Neural cell (in vitro differentiated cells): ENCODE measurements around the gene VEPH1. TPM values are rescaled to one million over a fixed set of nuclear protein-coding genes. Genes with fewer than 3 reads are reported as not detected.

ENCODE experiments used
- H2AFZ ChIP-seq: fragments of 200-600, 300-800 bp; sonication (generic), shearing (Covaris generic); 2 replicates; pipeline ENCODE4 v1.6.0; 2014; ENCODE audit warnings: low read depth, mild to moderate bottlenecking, antibody characterized with exemption, low read length, moderate library complexity
- H3F3A ChIP-seq: fragments of 200-600 bp; shearing (Covaris generic); 2 replicates; pipeline ENCODE4 v1.6.1; 2016; ENCODE audit warnings: mild to moderate bottlenecking, moderate library complexity, mixed read lengths, antibody characterized with exemption, low read length; ENCODE audit not compliant: insufficient read depth, poor library complexity, severe bottlenecking
- H3K27ac ChIP-seq: fragments of 200-600, 300-800 bp; sonication (generic), shearing (Covaris generic); 2 replicates; pipeline ENCODE4 v1.5.1; 2014; ENCODE audit warnings: mild to moderate bottlenecking, low read length, moderate library complexity
- H3K27me3 ChIP-seq: fragments of 300-800, 200-600 bp; sonication (generic), shearing (Covaris generic); 2 replicates; pipeline ENCODE4 v1.6.0; 2014; ENCODE audit warnings: mild to moderate bottlenecking, low read depth, low read length, moderate library complexity; ENCODE audit not compliant: insufficient read depth
- H3K36me3 ChIP-seq: fragments of 300-800, 200-600 bp; sonication (generic), shearing (Covaris generic); 2 replicates; pipeline ENCODE4 v1.5.1; 2014; ENCODE audit warnings: mild to moderate bottlenecking, antibody characterized with exemption, low read length, moderate library complexity; ENCODE audit not compliant: insufficient read depth
- H3K4me2 ChIP-seq: fragments of 300-800, 200-600 bp; sonication (generic), shearing (Covaris generic); 2 replicates; pipeline ENCODE4 v1.6.0; 2014; ENCODE audit warnings: mild to moderate bottlenecking, low read length
- H3K4me3 ChIP-seq: fragments of 300-800, 200-600 bp; sonication (generic), shearing (Covaris generic); 2 replicates; pipeline ENCODE4 v1.5.1; 2014; ENCODE audit warnings: mild to moderate bottlenecking, low read length, moderate library complexity
- H3K79me2 ChIP-seq: fragments of 200-600 bp; shearing (Covaris generic); replicated peaks from 2 replicates; pipeline ENCODE4 v1.6.0; 2014; ENCODE audit warnings: mild to moderate bottlenecking, low read length, moderate library complexity; ENCODE audit not compliant: insufficient read depth
- H3K9ac ChIP-seq: fragments of 300-800, 200-600 bp; sonication (generic), shearing (Covaris generic); 2 replicates; pipeline ENCODE4 v1.6.1; 2016; ENCODE audit warnings: mild to moderate bottlenecking, low read length, mixed read lengths
- H3K9me2 ChIP-seq: fragments of 200-600 bp; shearing (Covaris generic); 2 replicates; pipeline ENCODE4 v1.6.1; 2016; ENCODE audit warnings: mild to moderate bottlenecking, low read length, mixed read lengths; ENCODE audit not compliant: insufficient read depth
- H3K9me3 ChIP-seq: fragments of 200-600, 300-800 bp; sonication (generic), shearing (Covaris generic); 2 replicates; pipeline ENCODE4 v1.6.1; 2016; ENCODE audit warnings: mild to moderate bottlenecking, mixed run types, low read length, moderate library complexity, mixed read lengths
- H4K20me1 ChIP-seq: fragments of 200-600 bp; shearing (Covaris generic); 2 replicates; pipeline ENCODE4 v1.6.1; 2016; ENCODE audit warnings: mild to moderate bottlenecking, mixed run types; ENCODE audit not compliant: insufficient read depth
- CTCF ChIP-seq: fragments of 450-650 bp; IDR thresholded peaks from 2 replicates; pipeline ENCODE4 v1.5.1; 2014; ENCODE audit warnings: antibody characterized with exemption, mild to moderate bottlenecking, moderate library complexity; ENCODE audit not compliant: poor library complexity, severe bottlenecking
- EP300 ChIP-seq: fragments of 450-650 bp; conservative IDR thresholded peaks from 2 replicates; pipeline ENCODE4 v1.6.1; 2014; ENCODE audit warnings: antibody characterized with exemption, mild to moderate bottlenecking, moderate library complexity; ENCODE audit not compliant: poor library complexity, severe bottlenecking
- EZH2 ChIP-seq: fragments of 200-600, 300-800 bp; shearing (Covaris generic), sonication (generic); IDR thresholded peaks from 2 replicates; pipeline ENCODE4 v1.6.1; 2014; ENCODE audit warnings: antibody characterized with exemption, low read length, borderline replicate concordance, mild to moderate bottlenecking; ENCODE audit not compliant: insufficient read depth, poor library complexity, severe bottlenecking
- MXI1 ChIP-seq: fragments of 450-650 bp; conservative IDR thresholded peaks from 2 replicates; pipeline ENCODE4 v1.6.1; 2014; ENCODE audit warnings: antibody characterized with exemption, mild to moderate bottlenecking; ENCODE audit not compliant: poor library complexity, severe bottlenecking
- POLR2AphosphoS5 ChIP-seq: IDR thresholded peaks from 2 replicates; pipeline ENCODE4 v1.6.1; 2012
- RAD21 ChIP-seq: fragments of 450-650 bp; conservative IDR thresholded peaks from 2 replicates; pipeline ENCODE4 v1.6.1; 2014; ENCODE audit warnings: antibody characterized with exemption, mild to moderate bottlenecking, moderate library complexity
- REST ChIP-seq: IDR thresholded peaks from 2 replicates; pipeline ENCODE4 v1.6.1; 2012; ENCODE audit warnings: borderline replicate concordance
- SMC3 ChIP-seq: fragments of 450-650 bp; conservative IDR thresholded peaks from 2 replicates; pipeline ENCODE4 v1.6.1; 2014; ENCODE audit warnings: antibody characterized with exemption, mild to moderate bottlenecking, moderate library complexity; ENCODE audit not compliant: poor library complexity
- TAF1 ChIP-seq: IDR thresholded peaks from 2 replicates; pipeline ENCODE4 v1.6.1; 2012; ENCODE audit warnings: low read depth
- polyA plus RNA-seq: library from polyadenylated mRNA; depleted of rRNA; stranded (reverse); fragments of >200 nt; gene quantifications from 2 replicates; pipeline ENCODE4 v1.2.3, GENCODE V29; 2014

Gene VEPH1
- polyA plus RNA-seq, 1 donor from 2014 or later = 0.89 TPM

- Histone ChIP-seq H3K9ac (no peak overlapping the region), H3K9me3 (no peaks in the 10 kb centered on the region), H3K27ac (no peak overlapping the region), H3K36me3 (no peaks in the 10 kb centered on the region), H3K4me2 (no peak overlapping the region), H2AFZ (no peak overlapping the region), H4K20me1 (no peaks in the 10 kb centered on the region), H3K79me2 (no peaks in the 10 kb centered on the region), H3K27me3 (no peaks in the 10 kb centered on the region), H3K9me2 (no peaks in the 10 kb centered on the region), H3K4me3 (no peak overlapping the region), H3F3A (no peaks in the 10 kb centered on the region)
- peak; percentile 77 for TF ChIP-seq POLR2AphosphoS5
- TF ChIP-seq SMC3 = no peak
- peak; percentile 81 for TF ChIP-seq EP300
- TF ChIP-seq RAD21 = no peak
- no peak for TF ChIP-seq REST
These were observed 19.4 kb upstream of the VEPH1 start for GRCh38 chr3:157522648-157523047.

- Histone ChIP-seq H3K9me3 (no peaks in the 10 kb centered on the region), H3K79me2 (no peaks in the 10 kb centered on the region), H3K9ac (no peak overlapping the region), H3K27me3 (no peaks in the 10 kb centered on the region), H2AFZ (no peak overlapping the region), H4K20me1 (no peaks in the 10 kb centered on the region), H3K4me3 (no peak overlapping the region), H3K4me2 (no peak overlapping the region), H3K27ac (no peak overlapping the region), H3K9me2 (no peaks in the 10 kb centered on the region), H3F3A (no peaks in the 10 kb centered on the region), H3K36me3 (no peaks in the 10 kb centered on the region)
- TF ChIP-seq REST = no peak
- no peak for TF ChIP-seq MXI1
- TF ChIP-seq EZH2 = no peak
- no peak for TF ChIP-seq CTCF
- no peak for TF ChIP-seq EP300
- no peak for TF ChIP-seq POLR2AphosphoS5
- TF ChIP-seq RAD21 = no peak
- TF ChIP-seq SMC3 = no peak
- no peak for TF ChIP-seq TAF1
These were observed 17.4 kb upstream of the VEPH1 start for GRCh38 chr3:157520485-157521150.
